Suprapubic skin (tissue), 4 donors: ENCODE measurements around the gene SEL1L3.

Source experiments
- POLR2A ChIP-seq, 2 donors: fragments of 450-650 bp; IDR thresholded peaks; one replicate each; pipeline ENCODE4 v1.6.1; 2017; ENCODE audit warnings: antibody characterized with exemption in 2 of 2, mild to moderate bottlenecking in 2 of 2, moderate library complexity in 2 of 2
- POLR2AphosphoS5 ChIP-seq, 3 donors: sonication (generic); formaldehyde crosslinking; IDR thresholded peaks; one replicate each; pipeline ENCODE4 v1.6.1; 2017; ENCODE audit warnings: antibody characterized with exemption in 3 of 3

- TF ChIP-seq POLR2A (IDR thresholded peaks at IDR 0.05), result no peak
- no peak for TF ChIP-seq POLR2AphosphoS5 (IDR thresholded peaks at IDR 0.05)
These were observed 16.4 kb upstream of the SEL1L3 start for GRCh38 chr4:25879091-25879584.
